Pancreas (tissue), 10 donors: ENCODE data around the gene TM4SF20. TPM values are rescaled to one million over a fixed set of nuclear protein-coding genes. Genes with fewer than 3 reads are reported as not detected.

Experiments
- ATAC-seq, 4 donors: fragments of 200-7000 bp; cut with Tn5 transposase; one replicate each; pipeline versions ENCODE4 v1.8.0 to v1.9.1; 2020; ENCODE audit warnings: mild to moderate bottlenecking in 4 of 4, moderate library complexity in 4 of 4
- DNase-seq, 6 donors: peaks; one replicate each; pipeline ENCODE4 v3.0.0-alpha.2; 2020
- FAIRE-seq: peaks from 2 replicates; lab custom pipeline; 2012; peaks lifted over from hg19 to GRCh38; lab: Jason Lieb, UNC
- H3K27ac ChIP-seq, 4 donors: fragments of 200-600 bp; sonication (generic); 1 replicate in 3 of 4; 2 replicates in 1 of 4; pipeline versions ENCODE4 v1.5.0 to v1.8.0; 2020
- H3K27me3 ChIP-seq, 4 donors: fragments of 200-600 bp; one replicate each; pipeline ENCODE4 v1.8.0; 2021
- H3K36me3 ChIP-seq, 3 donors: fragments of 200-600 bp; sonication (generic) in 1 of 3; one replicate each; pipeline versions ENCODE4 v1.5.0 to v1.8.0; 2020 to 2021
- H3K4me1 ChIP-seq, 3 donors: fragments of 200-600 bp; one replicate each; pipeline ENCODE4 v1.8.0; 2021
- H3K4me3 ChIP-seq, 4 donors: fragments of 200-600 bp; sonication (generic) in 2 of 4; one replicate each; pipeline versions ENCODE4 v1.5.0 to v1.8.0; 2020 to 2021
- H3K9me3 ChIP-seq, 4 donors: fragments of 200-600 bp; one replicate each; pipeline ENCODE4 v1.8.0; 2021
- CTCF ChIP-seq, 4 donors: fragments of 200-600 bp; sonication (generic) in 3 of 4; IDR thresholded peaks; one replicate each; pipeline versions ENCODE4 v1.5.0 to v1.8.0; 2021; ENCODE audit warnings: antibody characterized with exemption in 4 of 4
- WGBS, 2 donors: extraction: QIAGEN DNeasy Blood & Tissue Kit; methylation state at CpG; one replicate each; pipeline ENCODE4 v1.1.7; 2013; 5-methylcytosine and 5-hydroxymethylcytosine counted together
- intact Hi-C, 3 donors: fragments of 100-400 bp; cut with DNase I; formaldehyde crosslinking; loops; one replicate each; pipeline versions ENCODE4 v1.11.1 to v1.14.2; 2022
- polyA plus RNA-seq, 2 donors: library from polyadenylated mRNA; stranded (reverse); fragments of 200-250 nt; gene quantifications; one replicate each; pipeline ENCODE4 v1.2.3, GENCODE V29; 2013
- total RNA-seq, 6 donors: library from RNA; stranded (reverse); fragmentation: NEBNext Ultra II Directional in 4 of 6; extraction: Animal tissue kit (Norgen Biotek cat#: 25700) in 4 of 6; gene quantifications; one replicate each; pipeline versions ENCODE4 v1.2.1 to v1.2.4, GENCODE V29; 2021 to 2023
- donor health status: healthy with polysubstance abuse.
- donor health status: DM: no; HTN: no; CAD: no; lungs with moderate emphysema.
- donor health status: DM: no; HTN: no; CAD: no.
- donor health status: control.
- donor health status: control.
- donor health status: Bipolar disorder and iron deficiency.
- donor health status: DM: yes; HTN: yes; CAD: no.
- donor health status: DM: no; HTN: no; CAD: no.
- donor health status: DM: no; HTN: no; CAD: no.
- donor health status: DM: yes; HTN: yes; CAD: no.

TM4SF20 gene
- total and polyA plus RNA-seq, 8 donors, result not detected

GRCh38 chr2:227401550-227401949 lies 22.4 kb upstream of the TM4SF20 start:
- peaks cover 0 to 4% (median 2%) of the 10 kb centered on the region in 3 donors for H3K4me1 ChIP-seq
- H3K27ac ChIP-seq, result no peak overlapping the region
- DNase-seq, result no peak
- no peaks in the 10 kb centered on the region for H3K27me3 ChIP-seq
- no peak for FAIRE-seq
- no peaks in the 10 kb centered on the region for H3K9me3 ChIP-seq
- intact Hi-C loops, result loop anchor here in 1 of 3 donors (10.0 kb wide), 1 partner anchor 363 kb away; no protein-coding TSS in a partner anchor
- no peaks in the 10 kb centered on the region for H3K36me3 ChIP-seq
- TF ChIP-seq CTCF (IDR thresholded peaks at IDR 0.05), result no peak
- H3K4me3 ChIP-seq, result no peak overlapping the region
- 44 to 72% methylated on average over 2 of the region's 2 CpGs for WGBS, 2 donors
- ATAC-seq, result no peak

GRCh38 chr2:227398684-227399670 lies 19.9 kb upstream of the TM4SF20 start:
- ATAC-seq (peak in 3 of 4 donors; percentile 51 to 55 (median 53)), FAIRE-seq (no peak), DNase-seq (no peak)
- no peak overlapping the region for H3K27ac ChIP-seq
- 48% methylated on average over 4 of the region's 4 CpGs for WGBS, 2 donors
- TF ChIP-seq CTCF (IDR thresholded peaks at IDR 0.05), result no peak
- intact Hi-C loops, result no loop called here
- H3K4me3 ChIP-seq, result no peak overlapping the region
- H3K36me3 ChIP-seq, result no peaks in the 10 kb centered on the region
- H3K4me1 ChIP-seq, result no peaks in the 10 kb centered on the region
- H3K9me3 ChIP-seq, result no peaks in the 10 kb centered on the region
- no peaks in the 10 kb centered on the region for H3K27me3 ChIP-seq

DNA sequence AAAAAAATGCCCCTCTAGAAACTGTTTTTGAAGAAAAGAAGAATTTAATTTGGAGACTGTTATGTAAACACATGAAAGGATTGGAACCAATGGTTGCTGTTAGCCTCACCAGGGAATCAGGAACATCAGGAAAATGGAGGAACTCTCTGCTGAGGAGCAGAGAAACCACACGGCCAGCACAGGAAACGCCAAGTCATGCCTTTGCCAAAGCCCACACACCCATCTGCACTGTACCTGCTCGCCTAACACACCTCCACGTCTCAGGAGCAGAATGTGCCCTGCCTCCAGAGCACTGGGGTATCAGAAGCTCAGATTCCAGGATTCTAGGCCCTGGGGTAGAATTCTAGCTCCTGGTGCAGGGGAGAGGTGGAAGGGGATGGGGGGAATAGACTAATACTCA lies 18.5 kb upstream of the TM4SF20 start:
- WGBS, 2 donors, result 61 to 72% methylated on average over 4 of the region's 4 CpGs
- TF ChIP-seq CTCF (IDR thresholded peaks at IDR 0.05), result no peak
- Histone ChIP-seq H3K27me3 (no peaks in the 10 kb centered on the region), H3K27ac (no peak overlapping the region), H3K4me3 (no peak overlapping the region), H3K4me1 (no peaks in the 10 kb centered on the region), H3K36me3 (no peaks in the 10 kb centered on the region), H3K9me3 (no peaks in the 10 kb centered on the region)
- FAIRE-seq, result no peak
- ATAC-seq, result no peak
- intact Hi-C loops, result no loop called here
- no peak for DNase-seq

DNA sequence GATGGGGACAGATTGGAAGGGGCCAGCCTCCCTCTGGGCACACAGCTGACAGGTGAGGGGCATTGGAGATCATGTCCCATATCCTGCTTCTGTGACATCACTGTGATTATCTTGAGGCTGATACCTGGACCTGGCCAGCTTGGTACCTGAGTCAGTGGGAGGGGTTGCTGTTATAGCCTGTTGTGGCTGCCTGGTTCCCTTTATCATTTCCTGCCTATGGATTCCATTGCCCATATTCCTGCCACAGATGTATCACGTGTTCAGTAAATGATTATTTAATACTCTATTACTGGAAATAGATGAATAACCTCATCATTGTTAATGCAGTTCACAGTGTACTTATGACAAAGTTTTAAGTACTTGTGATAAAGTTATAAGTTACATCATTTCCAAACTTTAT lies 16.4 kb upstream of the TM4SF20 start:
- no peak for ATAC-seq
- H3K36me3 ChIP-seq, result no peaks in the 10 kb centered on the region
- intact Hi-C loops, result no loop called here
- WGBS, 2 donors, result 57 to 69% methylated on average over 1 of the region's 1 CpG
- no peaks in the 10 kb centered on the region for H3K9me3 ChIP-seq
- no peak overlapping the region for H3K27ac ChIP-seq
- H3K4me1 ChIP-seq, result no peaks in the 10 kb centered on the region
- no peak for FAIRE-seq
- H3K4me3 ChIP-seq, result no peak overlapping the region
- no peaks in the 10 kb centered on the region for H3K27me3 ChIP-seq
- DNase-seq, result no peak
- TF ChIP-seq CTCF (IDR thresholded peaks at IDR 0.05), result no peak

- intact Hi-C loops, result no loop called here
- FAIRE-seq, result no peak
- no peak for DNase-seq
- no peak for ATAC-seq
- 47 to 48% methylated on average over 2 of the region's 2 CpGs for WGBS, 2 donors
- no peak overlapping the region for H3K27ac ChIP-seq
- H3K27me3 ChIP-seq, result no peaks in the 10 kb centered on the region
- H3K4me3 ChIP-seq, result no peak overlapping the region
- no peaks in the 10 kb centered on the region for H3K4me1 ChIP-seq
- no peaks in the 10 kb centered on the region for H3K36me3 ChIP-seq
- H3K9me3 ChIP-seq, result no peaks in the 10 kb centered on the region
- no peak for TF ChIP-seq CTCF (IDR thresholded peaks at IDR 0.05)
These were observed 15.3 kb upstream of the TM4SF20 start for GRCh38 chr2:227394401-227394800.
